ENCODE measurements around the gene MITF. TPM values are rescaled to one million over a fixed set of nuclear protein-coding genes. Genes with fewer than 3 reads are reported as not detected.

The MITF gene
- total RNA-seq, 4 donors from 2014 or later, result 71.1 to 139 (median 109) TPM

DNA sequence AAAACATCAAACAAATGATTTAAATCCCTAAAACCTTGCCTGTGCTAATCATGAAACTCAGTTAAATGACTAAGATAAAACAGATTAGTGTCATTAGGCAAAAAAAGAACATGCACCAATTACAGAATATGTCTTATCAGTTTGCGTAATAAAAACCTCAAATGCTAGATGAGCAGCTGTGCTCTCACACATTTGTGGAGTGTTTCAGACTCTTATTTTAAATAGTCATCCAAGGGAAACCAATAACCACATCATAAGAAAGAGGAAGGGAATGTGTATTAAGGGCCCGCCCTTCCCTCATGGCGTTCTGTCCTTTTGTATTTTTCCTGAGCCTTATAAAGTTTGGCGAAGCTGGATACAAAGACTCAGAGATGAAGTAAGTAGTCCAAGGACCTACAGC is 266.8 kb downstream of the MITF start:
- in situ Hi-C loops (cut with MboI; ENCODE audit: low sequenced_read_pairs in 4 of 4) (no loop called here), intact Hi-C loops (cut with DNase I; ENCODE audit: low total_unique reads) (no loop called here)
- DNase-seq, result no peak
- Histone ChIP-seq H3K36me3 (no peaks in the 10 kb centered on the region), H3K4me1 (no peaks in the 10 kb centered on the region), H3K27me3 (no peaks in the 10 kb centered on the region), H3K27ac (no peak overlapping the region), H3K9me3 (no peaks in the 10 kb centered on the region), H3K4me3 (no peak overlapping the region)
- no peak for ATAC-seq
- TF ChIP-seq POLR2A (IDR thresholded peaks at IDR 0.05), result no peak
- TF ChIP-seq, protein P1, sequence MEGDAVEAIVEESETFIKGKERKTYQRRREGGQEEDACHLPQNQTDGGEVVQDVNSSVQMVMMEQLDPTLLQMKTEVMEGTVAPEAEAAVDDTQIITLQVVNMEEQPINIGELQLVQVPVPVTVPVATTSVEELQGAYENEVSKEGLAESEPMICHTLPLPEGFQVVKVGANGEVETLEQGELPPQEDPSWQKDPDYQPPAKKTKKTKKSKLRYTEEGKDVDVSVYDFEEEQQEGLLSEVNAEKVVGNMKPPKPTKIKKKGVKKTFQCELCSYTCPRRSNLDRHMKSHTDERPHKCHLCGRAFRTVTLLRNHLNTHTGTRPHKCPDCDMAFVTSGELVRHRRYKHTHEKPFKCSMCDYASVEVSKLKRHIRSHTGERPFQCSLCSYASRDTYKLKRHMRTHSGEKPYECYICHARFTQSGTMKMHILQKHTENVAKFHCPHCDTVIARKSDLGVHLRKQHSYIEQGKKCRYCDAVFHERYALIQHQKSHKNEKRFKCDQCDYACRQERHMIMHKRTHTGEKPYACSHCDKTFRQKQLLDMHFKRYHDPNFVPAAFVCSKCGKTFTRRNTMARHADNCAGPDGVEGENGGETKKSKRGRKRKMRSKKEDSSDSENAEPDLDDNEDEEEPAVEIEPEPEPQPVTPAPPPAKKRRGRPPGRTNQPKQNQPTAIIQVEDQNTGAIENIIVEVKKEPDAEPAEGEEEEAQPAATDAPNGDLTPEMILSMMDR (IDR thresholded peaks at IDR 0.05 in 4 of 5, conservative IDR thresholded peaks at IDR 0.05 in 1 of 5), result no peak

DNA sequence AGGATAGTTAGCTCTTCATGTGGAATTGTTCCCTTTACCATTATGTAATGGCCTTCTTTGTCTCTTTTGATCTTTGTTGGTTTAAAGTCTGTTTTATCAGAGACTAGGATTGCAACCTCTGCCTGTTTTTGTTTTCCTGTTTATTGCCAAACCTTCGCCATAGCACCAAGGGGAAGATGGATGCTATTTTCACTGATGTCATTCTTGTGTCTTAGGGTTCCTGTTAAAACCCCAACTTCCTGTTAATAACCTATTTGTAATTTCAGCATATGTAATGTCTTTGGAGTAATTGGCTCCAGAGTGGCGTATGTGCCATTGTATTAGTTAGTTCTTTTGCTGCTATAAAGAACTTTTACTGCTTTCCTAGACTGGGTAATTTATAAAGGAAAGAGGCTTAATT is 271.1 kb downstream of the MITF start:
- in situ Hi-C loops (cut with MboI; ENCODE audit: low sequenced_read_pairs in 4 of 4) (no loop called here), intact Hi-C loops (cut with DNase I; ENCODE audit: low total_unique reads) (no loop called here)
- Histone ChIP-seq H3K4me1 (no peaks in the 10 kb centered on the region), H3K27ac (no peak overlapping the region), H3K36me3 (no peaks in the 10 kb centered on the region), H3K9me3 (no peaks in the 10 kb centered on the region), H3K4me3 (no peak overlapping the region), H3K27me3 (no peaks in the 10 kb centered on the region)
- no peak for ATAC-seq
- DNase-seq, result no peak
- no peak for TF ChIP-seq POLR2A (IDR thresholded peaks at IDR 0.05)
- TF ChIP-seq, protein P1 (IDR thresholded peaks at IDR 0.05 in 4 of 5, conservative IDR thresholded peaks at IDR 0.05 in 1 of 5), result no peak

DNA sequence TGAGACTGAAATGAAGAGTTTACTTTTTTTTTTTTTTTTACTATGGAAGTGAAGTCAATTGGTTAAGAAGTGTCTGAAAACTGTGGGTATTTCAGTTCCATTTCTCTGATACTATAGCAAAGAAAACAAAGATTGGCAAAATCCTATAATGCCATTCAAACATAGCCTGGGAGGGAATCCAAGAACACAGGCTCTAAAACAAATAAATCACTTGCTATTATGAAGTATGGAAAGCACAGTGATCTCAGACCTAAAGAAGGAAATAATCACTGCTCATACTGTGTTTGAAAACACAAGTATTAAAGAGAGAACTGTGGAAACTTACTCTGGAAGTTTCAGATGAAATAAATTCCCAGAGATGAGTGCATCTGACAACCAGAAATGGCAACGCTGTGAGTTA is 272.3 kb downstream of the MITF start:
- Histone ChIP-seq H3K4me3 (no peak overlapping the region), H3K9me3 (no peaks in the 10 kb centered on the region), H3K27ac (no peak overlapping the region), H3K4me1 (no peaks in the 10 kb centered on the region), H3K27me3 (no peaks in the 10 kb centered on the region), H3K36me3 (no peaks in the 10 kb centered on the region)
- intact Hi-C loops (cut with DNase I; ENCODE audit: low total_unique reads), result no loop called here
- no peak for ATAC-seq
- TF ChIP-seq, protein P1 (IDR thresholded peaks at IDR 0.05 in 4 of 5, conservative IDR thresholded peaks at IDR 0.05 in 1 of 5), result no peak
- no peak for TF ChIP-seq POLR2A (IDR thresholded peaks at IDR 0.05)
- in situ Hi-C loops (cut with MboI; ENCODE audit: low sequenced_read_pairs in 4 of 4), result no loop called here
- no peak for DNase-seq

Data from gastrocnemius medialis (tissue), 4 donors.